Measurements from ENCODE around the gene CSNK2A2. TPM values are rescaled to one million over a fixed set of nuclear protein-coding genes. Genes with fewer than 3 reads are reported as not detected.

CSNK2A2 gene
- total RNA-seq, 6 experiments from 2014 or later, result 57.7 to 66.8 (median 61.2) TPM

DNA sequence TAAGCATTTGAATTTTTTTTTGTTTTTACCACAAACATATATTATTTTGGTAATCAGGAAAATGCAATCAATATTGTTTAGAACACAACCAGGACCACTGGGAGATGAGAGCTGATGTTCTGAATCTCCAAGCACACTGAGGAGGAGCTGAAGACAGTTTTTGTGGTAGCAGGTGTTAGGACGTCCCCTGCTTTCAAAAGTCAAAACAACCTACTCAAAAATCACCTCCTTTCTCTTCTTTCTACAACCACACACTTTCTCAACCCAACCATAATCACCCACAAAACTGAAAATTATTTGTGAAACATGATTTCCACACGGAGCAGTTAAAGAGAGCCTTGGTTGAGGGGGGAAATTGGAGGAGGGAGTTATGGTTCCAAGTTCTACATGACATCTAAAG lies 42.1 kb downstream of the CSNK2A2 start:
- no peaks in the 10 kb centered on the region; the same call in 1 of the 2 replicates for H3K27me3 Mint-ChIP-seq (ENCODE audit: insufficient read depth)
- no peak overlapping the region for H3K27ac Mint-ChIP-seq
- TF ChIP-seq, protein P1, sequence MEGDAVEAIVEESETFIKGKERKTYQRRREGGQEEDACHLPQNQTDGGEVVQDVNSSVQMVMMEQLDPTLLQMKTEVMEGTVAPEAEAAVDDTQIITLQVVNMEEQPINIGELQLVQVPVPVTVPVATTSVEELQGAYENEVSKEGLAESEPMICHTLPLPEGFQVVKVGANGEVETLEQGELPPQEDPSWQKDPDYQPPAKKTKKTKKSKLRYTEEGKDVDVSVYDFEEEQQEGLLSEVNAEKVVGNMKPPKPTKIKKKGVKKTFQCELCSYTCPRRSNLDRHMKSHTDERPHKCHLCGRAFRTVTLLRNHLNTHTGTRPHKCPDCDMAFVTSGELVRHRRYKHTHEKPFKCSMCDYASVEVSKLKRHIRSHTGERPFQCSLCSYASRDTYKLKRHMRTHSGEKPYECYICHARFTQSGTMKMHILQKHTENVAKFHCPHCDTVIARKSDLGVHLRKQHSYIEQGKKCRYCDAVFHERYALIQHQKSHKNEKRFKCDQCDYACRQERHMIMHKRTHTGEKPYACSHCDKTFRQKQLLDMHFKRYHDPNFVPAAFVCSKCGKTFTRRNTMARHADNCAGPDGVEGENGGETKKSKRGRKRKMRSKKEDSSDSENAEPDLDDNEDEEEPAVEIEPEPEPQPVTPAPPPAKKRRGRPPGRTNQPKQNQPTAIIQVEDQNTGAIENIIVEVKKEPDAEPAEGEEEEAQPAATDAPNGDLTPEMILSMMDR (IDR thresholded peaks at IDR 0.05), result no peak
- no peak for DNase-seq
- no peaks in the 10 kb centered on the region for H3K9me3 Mint-ChIP-seq
- no peak overlapping the region for H3K4me3 Mint-ChIP-seq
- H3K36me3 Mint-ChIP-seq (ENCODE audit: low read depth), result peaks cover 18% of the 10 kb centered on the region
- H3K4me1 Mint-ChIP-seq (ENCODE audit: low read depth), result no peaks in the 10 kb centered on the region

DNA sequence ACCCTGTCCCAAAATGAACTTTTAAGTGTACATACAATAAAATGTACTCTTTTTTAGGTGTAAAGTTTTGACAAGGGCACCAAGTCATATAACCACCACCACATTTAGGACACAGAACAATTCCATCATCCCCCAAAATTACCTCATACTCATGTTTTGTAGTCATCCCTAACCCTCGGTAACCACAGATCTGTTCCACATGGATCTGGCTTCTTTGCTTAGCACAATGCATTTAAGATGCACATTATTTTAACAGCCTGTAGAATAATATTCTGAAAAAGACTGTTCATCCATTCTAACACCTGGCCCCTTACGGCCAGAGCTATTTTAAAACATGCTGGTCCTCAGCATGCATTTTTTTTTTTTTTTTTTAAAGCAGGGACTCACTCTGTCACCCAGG lies 43.6 kb downstream of the CSNK2A2 start:
- Mint-ChIP-seq H3K9me3 (no peaks in the 10 kb centered on the region), H3K4me3 (no peak overlapping the region), H3K36me3 (ENCODE audit: low read depth) (peaks cover 14% of the 10 kb centered on the region), H3K27me3 (ENCODE audit: insufficient read depth) (no peaks in the 10 kb centered on the region; the same call in none of the 2 replicates), H3K4me1 (ENCODE audit: low read depth) (no peaks in the 10 kb centered on the region), H3K27ac (no peak overlapping the region)
- no peak for DNase-seq
- TF ChIP-seq, protein P1 (IDR thresholded peaks at IDR 0.05), result no peak

DNA sequence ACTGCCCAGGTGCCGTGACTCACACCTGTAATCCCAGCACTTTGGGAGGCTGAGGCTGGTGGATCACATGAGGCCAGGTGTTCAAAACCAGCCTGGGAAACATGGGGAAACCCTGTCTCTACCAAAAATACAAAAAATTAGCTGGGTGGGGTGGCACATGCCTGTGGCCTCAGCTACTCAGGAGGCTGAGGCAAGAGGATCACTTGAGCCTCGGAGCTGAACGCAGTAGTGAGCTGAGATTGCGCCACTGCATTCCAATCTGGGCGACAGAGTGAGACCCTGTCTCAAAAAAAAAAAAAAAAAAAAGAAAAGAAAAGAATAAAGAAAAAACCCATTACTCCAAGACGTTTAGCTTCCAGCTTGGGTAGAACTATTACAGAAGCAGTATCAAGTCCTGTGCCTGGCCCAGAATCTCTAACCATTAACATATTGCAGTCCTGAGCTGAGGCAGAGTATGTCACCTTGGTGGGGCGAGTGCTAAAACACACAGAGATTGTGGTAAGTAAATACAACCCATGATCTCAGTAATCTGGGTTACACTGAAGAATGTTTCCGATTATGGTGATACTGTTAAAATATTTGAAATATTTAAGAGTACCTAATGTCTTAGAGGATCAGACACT lies 45.5 kb downstream of the CSNK2A2 start:
- H3K36me3 Mint-ChIP-seq (ENCODE audit: low read depth), result no peaks in the 10 kb centered on the region
- H3K27me3 Mint-ChIP-seq (ENCODE audit: insufficient read depth), result peaks cover 2% of the 10 kb centered on the region; the same call in 1 of the 2 replicates
- H3K4me3 Mint-ChIP-seq, result no peak overlapping the region
- H3K27ac Mint-ChIP-seq, result no peak overlapping the region
- H3K4me1 Mint-ChIP-seq (ENCODE audit: low read depth), result no peaks in the 10 kb centered on the region
- DNase-seq, result no peak
- H3K9me3 Mint-ChIP-seq, result no peaks in the 10 kb centered on the region
- TF ChIP-seq, protein P1 (IDR thresholded peaks at IDR 0.05), result no peak

DNA sequence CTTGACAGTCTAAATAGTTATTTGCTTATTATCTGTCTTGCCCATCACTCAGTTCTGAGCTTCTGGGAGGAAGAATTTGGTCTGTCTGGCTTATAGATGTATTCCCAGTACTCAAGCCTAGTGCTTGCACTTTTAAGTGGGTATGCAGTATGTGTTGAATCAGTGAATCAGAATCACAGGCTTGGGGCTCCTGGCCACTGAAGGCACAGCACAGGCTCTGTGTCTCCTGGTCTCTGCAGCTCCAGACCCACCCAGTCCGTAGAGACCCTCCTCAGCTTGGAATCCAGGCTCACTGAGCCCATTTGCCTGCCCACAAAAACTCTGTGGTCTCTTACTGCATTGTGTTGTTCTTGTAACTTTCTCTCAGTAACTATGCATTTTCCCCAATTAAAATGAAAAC lies 49.4 kb downstream of the CSNK2A2 start:
- Mint-ChIP-seq H3K27ac (no peak overlapping the region), H3K9me3 (no peaks in the 10 kb centered on the region), H3K4me1 (ENCODE audit: low read depth) (peaks cover 4% of the 10 kb centered on the region), H3K36me3 (ENCODE audit: low read depth) (no peaks in the 10 kb centered on the region), H3K4me3 (no peak overlapping the region), H3K27me3 (ENCODE audit: insufficient read depth) (peaks cover 8% of the 10 kb centered on the region)
- TF ChIP-seq, protein P1 (IDR thresholded peaks at IDR 0.05), result no peak
- DNase-seq, result no peak

DNA sequence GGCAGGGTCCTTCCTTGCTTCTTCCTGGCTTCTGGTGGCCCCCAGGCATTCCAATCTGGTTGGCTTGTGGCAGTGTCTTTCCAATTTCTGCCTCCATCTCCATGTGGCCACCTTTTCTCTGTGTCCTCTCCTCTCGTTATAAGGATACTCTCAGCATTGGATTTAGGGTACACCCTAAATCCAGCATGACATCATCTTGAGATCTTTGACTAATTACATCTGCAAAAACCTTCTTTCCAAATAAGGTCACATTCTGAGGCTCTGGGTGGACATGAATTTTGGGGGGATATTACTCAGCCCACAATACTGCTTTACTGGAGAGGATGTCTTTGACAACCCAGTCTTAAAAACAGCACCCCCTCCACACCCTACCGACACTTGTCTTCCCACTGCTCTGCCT lies 49.8 kb downstream of the CSNK2A2 start:
- peaks cover 6% of the 10 kb centered on the region for H3K4me1 Mint-ChIP-seq (ENCODE audit: low read depth)
- TF ChIP-seq, protein P1 (IDR thresholded peaks at IDR 0.05), result no peak
- peaks cover 8% of the 10 kb centered on the region for H3K27me3 Mint-ChIP-seq (ENCODE audit: insufficient read depth)
- no peaks in the 10 kb centered on the region for H3K36me3 Mint-ChIP-seq (ENCODE audit: low read depth)
- no peak for DNase-seq
- no peak overlapping the region for H3K4me3 Mint-ChIP-seq
- no peak overlapping the region for H3K27ac Mint-ChIP-seq
- no peaks in the 10 kb centered on the region for H3K9me3 Mint-ChIP-seq

All from HFFc6 (cell line).